HG03108 (cell line): ENCODE results near the gene ADAMTS17.
"Not testable (repeated sequence)": the region's sequence is repeated elsewhere in the genome, so short reads cannot be mapped to it uniquely, and the experiment has no call there.

Experiments
- ATAC-seq: cut with Tn5 transposase; IDR thresholded peaks from one replicate; pipeline ENCODE4 v1.9.1; 2021; ENCODE audit warnings: moderate library complexity; ENCODE audit not compliant: unreplicated experiment

The ADAMTS17 gene

GRCh38 chr15:99983171-99983885 is 358.4 kb downstream of the ADAMTS17 start:
- ATAC-seq, result no peak

- ATAC-seq, result no peak
Observed at GRCh38 chr15:99982662-99983061, 359.1 kb downstream of the ADAMTS17 start.

GRCh38 chr15:99981839-99982658 is 359.7 kb downstream of the ADAMTS17 start:
- no peak for ATAC-seq

GRCh38 chr15:99981191-99981647 is 360.6 kb downstream of the ADAMTS17 start:
- no peak for ATAC-seq

GRCh38 chr15:99980752-99981151 is 361.0 kb downstream of the ADAMTS17 start:
- ATAC-seq, result no peak

GRCh38 chr15:99979886-99980285 is 361.9 kb downstream of the ADAMTS17 start:
- ATAC-seq, result not testable (repeated sequence)

GRCh38 chr15:99979371-99979770 is 362.4 kb downstream of the ADAMTS17 start:
- no peak for ATAC-seq

GRCh38 chr15:99978426-99978825 is 363.3 kb downstream of the ADAMTS17 start:
- ATAC-seq, result no peak

GRCh38 chr15:99977929-99978328 is 363.8 kb downstream of the ADAMTS17 start:
- no peak for ATAC-seq

- no peak for ATAC-seq
Observed at GRCh38 chr15:99976811-99977271, 364.9 kb downstream of the ADAMTS17 start.

- no peak for ATAC-seq
Observed at GRCh38 chr15:99976000-99976399, 365.8 kb downstream of the ADAMTS17 start.

GRCh38 chr15:99974246-99974645 is 367.5 kb downstream of the ADAMTS17 start:
- no peak for ATAC-seq

- ATAC-seq, result no peak
Observed at GRCh38 chr15:99973351-99973750, 368.4 kb downstream of the ADAMTS17 start.

GRCh38 chr15:99970891-99971430 is 370.8 kb downstream of the ADAMTS17 start:
- no peak for ATAC-seq

- no peak for ATAC-seq
Observed at GRCh38 chr15:99969261-99969920, 372.4 kb downstream of the ADAMTS17 start.

- no peak for ATAC-seq
Observed at GRCh38 chr15:99967841-99968371, 373.9 kb downstream of the ADAMTS17 start.

GRCh38 chr15:99966815-99967214 is 375.0 kb downstream of the ADAMTS17 start:
- no peak for ATAC-seq

- no peak for ATAC-seq
Observed at GRCh38 chr15:99965376-99965775, 376.4 kb downstream of the ADAMTS17 start.

GRCh38 chr15:99963976-99964375 is 377.8 kb downstream of the ADAMTS17 start:
- ATAC-seq, result no peak

- ATAC-seq, result no peak
Observed at GRCh38 chr15:99963096-99963825, 378.5 kb downstream of the ADAMTS17 start.
